ENCODE results near the gene GSTO1. TPM values are rescaled to one million over a fixed set of nuclear protein-coding genes. Genes with fewer than 3 reads are reported as not detected.
A peak's percentile ranks its signal among the peaks of the same experiment; 100 is the strongest.

Gene GSTO1
- polyA plus RNA-seq, 3 donors, result 87.7 to 98.1 (median 93.7) TPM

DNA sequence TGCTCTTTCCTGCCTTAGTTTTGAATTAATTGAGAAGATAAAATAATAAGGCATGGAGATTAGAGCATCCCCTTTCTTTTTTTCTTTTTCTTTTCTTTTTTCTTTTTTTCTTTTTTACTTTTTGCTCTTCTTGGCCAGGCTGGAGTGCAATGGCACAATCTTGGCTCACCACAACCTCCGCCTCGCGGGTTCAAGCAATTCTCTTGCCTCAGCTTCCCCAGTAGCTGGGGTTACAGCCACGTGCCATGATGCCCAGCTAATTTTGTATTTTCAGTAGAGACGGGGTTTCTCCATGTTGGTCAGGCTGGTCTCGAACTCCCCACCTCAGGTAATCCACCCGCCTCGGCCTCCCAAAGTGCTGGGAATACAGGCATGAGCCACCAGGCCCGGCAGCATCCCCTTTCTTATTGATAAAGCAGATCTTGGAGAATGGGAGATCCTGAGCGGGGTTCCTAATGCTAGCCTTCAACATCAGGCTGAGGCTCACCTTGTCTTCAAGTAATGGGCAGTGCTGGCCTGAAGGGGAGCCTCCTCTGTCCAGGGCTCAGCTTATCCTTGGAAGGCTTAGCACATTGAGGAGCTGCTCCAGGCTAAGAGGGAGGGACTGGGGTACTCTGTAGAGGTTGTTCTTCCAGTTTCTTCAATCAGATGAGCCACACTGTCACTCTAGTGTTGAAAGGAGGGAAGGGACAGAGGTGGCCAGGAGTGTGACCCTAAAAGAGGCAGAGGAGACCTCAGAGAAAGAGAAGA is 42.2 kb downstream of the GSTO1 start:
- DNase-seq (ENCODE audit: extremely low read depth in 1 of 11, low read depth in 9 of 11, low spot score in 4 of 11), result no peak

DNA sequence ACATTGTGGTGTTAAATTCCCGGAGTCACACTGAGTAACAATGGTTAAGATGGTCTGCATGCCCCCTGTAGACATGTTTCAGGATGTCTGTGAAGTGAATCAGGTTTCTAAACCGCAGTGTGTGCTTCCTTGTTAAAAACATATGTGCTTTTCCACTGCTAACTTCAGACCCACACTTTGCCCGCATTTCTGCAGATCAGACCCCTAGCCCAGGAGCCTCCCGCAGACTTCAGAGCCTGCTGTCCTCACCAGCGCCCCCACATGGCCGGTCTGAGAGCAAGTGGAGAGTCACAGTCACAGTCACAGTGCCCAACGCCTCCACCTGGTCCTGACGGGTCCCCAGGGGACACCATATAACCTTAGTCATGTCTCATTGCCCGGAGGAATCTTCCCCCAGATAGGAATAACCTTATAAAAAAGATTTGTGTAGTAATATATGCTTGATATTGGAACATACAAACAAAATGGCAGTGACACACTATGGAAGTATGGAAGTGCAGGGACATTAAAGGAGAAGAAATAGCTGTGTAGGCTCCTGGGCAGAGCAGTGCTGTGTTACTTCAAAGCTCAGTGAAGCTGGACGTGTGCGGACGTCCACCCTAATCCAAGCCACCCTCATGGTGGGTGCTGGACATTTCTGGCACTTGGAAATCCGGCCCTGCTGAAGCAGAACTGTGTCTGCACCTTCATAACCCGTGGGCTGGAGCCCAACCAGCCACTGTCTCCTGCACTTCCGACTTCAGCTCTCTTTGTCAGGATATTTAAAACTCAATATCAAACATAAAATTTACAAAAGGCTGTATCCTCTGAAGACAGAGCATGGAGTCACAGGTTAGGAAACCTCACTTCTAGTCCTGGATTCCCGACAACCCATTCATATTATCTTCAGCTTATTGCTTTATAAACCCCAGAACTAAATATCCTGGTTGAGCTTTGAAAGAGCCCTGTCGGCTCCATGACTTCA is 43.3 kb downstream of the GSTO1 start:
- DNase-seq (ENCODE audit: extremely low read depth in 1 of 11, low read depth in 9 of 11, low spot score in 4 of 11), result no peak

DNA sequence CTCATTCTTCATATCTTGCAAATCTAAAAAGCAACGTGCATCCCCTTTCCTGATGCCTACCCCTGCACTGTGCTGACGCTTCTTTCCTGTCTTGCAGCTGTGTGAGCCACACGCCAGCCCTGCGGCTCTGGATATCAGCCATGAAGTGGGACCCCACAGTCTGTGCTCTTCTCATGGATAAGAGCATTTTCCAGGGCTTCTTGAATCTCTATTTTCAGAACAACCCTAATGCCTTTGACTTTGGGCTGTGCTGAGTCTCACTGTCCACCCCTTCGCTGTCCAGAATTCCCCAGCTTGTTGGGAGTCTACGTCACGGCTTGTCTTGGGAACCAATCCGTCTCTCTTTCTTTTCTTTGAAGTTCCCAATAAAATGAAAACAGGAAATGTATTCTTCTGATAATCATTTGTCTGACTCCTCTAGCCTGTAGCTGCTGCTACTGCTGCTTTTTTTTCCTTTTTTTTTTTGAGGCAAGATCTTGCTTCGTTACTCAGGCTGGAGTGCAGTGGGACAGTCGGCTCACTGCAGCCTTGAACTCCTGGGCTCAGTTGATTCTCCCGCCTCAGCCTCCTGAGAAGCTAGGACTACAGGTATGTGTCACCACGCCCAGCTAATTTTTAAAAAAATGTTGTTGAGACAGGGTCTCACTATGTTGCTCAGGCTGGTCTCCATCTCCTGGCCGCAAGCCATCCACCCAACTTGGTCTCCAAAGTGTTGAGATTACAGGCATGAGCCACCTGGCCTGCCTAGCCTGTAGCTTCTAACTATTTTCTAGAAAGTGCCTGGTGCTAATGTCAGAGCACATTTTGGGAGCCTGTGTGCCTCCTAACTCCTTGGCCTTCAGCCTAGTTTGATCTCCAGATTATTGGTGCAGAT is 44.6 kb downstream of the GSTO1 start:
- no peak for DNase-seq (ENCODE audit: extremely low read depth in 1 of 11, low read depth in 9 of 11, low spot score in 4 of 11)

DNA sequence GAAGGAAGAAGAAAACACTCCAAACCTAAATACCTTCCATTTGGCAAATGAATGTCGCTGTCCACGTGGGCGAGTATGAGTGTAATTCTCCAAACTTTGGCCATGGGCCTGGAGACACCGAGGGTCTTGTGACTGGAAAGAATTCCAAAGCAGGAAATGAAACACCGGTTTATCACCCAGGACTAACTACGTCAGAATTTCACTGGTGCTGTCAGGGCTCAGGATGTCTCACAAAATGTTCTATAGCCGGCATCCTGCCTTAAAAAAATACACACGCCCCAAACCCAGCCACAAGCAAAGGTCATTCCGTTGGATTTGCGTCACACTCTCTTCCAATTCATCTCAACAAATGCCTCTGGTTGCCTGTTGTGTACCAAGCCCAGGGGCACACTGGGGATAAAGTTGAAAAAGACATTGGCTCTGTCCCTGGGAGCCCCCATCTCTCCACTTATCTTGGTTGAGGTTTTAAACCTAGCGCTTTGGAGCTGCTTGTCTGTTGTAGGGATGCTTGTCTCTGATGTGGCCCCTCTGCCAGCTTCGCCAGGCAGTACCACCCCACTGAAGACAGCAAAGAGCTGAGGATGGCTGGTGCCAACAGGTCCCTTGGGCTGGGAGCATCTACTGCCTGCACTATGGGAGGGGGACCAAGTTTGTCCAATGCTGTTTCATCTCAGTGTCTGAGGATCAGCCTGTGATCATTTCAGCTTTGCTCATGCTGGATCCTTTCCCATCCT is 45.5 kb downstream of the GSTO1 start:
- peak in 2 of 11 donors; percentile 37 to 43 for DNase-seq (ENCODE audit: extremely low read depth in 1 of 11, low read depth in 9 of 11, low spot score in 4 of 11)

DNA sequence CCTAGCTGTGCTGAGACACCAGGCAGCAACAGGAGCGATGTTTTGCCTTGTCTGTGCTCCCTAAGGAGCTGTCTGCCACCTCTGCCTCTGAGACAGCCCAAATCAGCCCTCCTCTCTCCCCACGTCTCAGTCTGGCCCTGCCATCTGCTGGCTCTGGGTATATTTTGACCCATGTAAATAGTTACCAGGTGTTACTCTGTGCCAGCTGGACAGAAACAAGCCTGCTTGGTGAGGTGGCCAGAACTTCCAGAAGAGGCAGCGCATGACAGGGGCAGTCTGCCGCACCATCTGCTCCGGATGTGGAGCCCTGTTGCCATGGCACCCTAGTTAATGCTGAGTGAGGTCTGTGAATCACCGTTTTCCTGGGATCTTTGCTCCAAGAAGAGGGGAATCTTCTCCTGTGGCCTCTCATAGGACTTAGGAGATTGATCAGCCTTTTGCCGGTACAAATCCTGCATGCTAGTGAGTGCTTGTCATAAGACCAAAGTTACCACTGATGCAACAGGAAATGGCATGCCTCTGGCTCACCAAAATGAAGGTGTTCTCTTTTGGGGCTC is 46.1 kb downstream of the GSTO1 start:
- DNase-seq (ENCODE audit: extremely low read depth in 1 of 11, low read depth in 9 of 11, low spot score in 4 of 11), result no peak

DNA sequence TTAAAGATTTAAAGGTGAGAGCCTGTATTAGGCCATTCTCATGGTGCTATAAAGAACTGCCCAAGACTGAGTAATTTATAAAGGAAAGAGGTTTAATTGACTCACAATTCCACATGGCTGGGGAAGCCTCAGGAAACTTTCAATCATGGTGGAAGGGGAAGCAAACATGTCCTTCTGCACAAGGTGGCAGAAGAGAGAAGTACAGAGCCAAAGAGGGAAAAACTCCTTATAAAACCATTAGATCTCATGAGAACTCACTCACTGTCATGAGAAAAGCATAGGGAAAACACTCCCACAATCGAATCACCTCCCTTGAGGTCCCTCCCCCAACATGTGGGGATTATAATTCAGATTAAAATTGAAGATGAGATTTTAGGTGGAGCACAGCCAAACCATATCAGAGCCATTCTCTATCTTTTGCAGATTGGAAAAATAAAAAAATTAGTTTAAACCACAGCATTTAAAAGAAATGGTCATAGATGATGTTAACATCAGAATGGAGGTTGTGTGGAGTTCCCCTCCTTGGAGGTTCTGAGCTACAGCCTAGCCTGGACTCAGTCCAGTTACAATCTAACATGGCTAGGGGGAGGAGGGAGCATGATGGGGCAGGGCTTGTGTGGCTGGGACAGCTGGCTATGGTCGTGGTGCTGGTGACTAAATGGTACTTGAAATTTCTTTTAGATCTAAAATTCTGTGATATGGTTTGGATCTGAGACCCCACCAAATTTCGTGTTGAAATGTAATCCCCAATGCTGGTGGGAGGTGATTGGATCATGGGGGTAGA is 47.4 kb downstream of the GSTO1 start:
- no peak for DNase-seq (ENCODE audit: extremely low read depth in 1 of 11, low read depth in 9 of 11, low spot score in 4 of 11)

DNA sequence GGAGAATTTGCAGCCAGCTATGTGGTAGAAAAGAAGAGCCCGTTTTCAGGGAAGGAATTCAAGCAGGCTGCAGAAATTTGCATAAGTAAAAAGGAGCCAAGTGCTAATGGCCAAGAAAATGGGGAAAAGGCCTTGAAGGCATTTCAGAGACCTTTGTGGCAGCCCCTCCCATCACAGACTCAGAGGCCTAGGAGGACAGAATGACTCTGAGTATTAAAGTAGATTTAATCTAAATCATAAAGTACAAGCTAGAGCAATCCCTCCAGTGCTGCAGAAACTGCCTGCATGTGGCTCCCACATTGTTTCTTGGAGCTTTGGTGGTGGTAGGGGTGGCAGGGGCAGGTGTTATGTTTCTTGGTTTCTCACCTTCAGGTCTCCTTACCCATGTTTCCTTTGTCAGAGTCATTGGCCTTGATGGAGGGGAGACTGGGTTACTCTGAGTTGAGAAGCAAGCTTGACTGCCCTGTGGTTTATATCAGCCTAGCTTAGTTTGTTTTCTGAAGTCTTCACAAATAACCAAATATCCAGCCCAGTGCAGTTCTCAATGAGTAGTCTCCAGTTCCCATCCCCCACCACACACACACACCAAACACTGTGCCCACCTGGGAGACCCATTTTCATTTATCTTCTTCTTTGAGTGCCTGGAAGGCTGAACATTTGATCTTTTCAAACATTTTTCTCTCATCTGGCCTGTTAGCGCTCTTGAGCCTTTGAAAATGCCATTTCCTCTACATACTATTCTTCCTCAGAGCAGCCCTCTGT is 49.1 kb downstream of the GSTO1 start:
- DNase-seq (ENCODE audit: extremely low read depth in 1 of 11, low read depth in 9 of 11, low spot score in 4 of 11), result no peak

DNA sequence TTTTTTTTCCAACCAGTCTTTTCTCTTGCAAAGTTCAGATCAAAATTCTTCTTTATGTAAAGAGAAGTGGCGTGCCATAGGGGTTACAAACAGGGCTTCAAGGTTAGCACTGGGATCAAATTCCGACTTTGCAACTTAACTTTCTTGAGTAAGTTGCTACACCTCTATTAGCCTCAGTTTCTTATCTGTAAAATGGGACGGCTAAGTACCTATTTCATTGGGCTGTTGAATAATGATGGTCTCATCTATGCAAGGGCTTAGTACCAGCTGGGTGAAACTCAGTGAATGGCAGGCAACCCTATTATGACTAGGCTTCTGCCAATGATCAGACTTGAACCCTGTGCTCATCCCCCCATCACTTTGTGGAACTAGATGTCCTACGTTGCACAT is 49.7 kb downstream of the GSTO1 start:
- no peak for DNase-seq (ENCODE audit: extremely low read depth in 1 of 11, low read depth in 9 of 11, low spot score in 4 of 11)

DNA sequence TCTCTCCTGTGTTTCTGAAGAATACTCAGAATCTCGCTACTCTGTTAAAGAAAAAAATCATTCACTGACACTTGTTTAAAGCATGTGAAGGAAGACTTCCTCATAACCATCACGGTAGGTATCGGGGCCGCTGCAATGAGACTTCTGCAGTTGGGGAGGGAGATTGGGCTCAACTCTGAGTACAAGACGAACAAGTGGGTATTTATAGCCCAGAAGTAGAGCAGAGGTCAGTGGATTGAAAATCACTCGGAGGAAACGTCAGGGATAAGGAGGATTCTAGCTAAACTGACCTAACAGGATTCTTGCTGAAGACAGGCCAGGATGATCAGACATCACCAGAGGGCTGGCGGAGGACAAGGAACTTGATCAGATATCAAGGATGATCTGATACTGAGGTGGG is 50.2 kb downstream of the GSTO1 start:
- DNase-seq (ENCODE audit: extremely low read depth in 1 of 11, low read depth in 9 of 11, low spot score in 4 of 11), result no peak

DNA sequence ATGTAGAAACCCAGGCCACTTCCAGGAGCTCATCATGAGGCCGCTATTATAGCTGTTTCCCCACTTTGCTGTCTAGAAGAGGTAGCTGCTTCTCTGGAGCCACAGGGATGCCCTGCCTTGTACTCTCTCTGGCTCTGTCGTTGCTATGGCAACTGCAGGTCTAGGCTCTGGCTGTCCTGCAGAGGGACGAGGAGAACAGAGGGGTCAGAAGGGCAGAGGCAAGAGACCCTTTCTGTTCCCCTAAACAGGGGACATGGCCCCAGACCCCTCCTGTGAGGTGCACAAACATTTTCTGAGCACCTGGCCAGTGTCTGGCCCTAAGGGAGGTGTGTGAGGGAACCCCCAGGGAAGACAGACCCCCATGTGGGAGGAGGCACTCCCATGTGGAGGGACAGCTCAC is 52.2 kb downstream of the GSTO1 start:
- DNase-seq (ENCODE audit: extremely low read depth in 1 of 11, low read depth in 9 of 11, low spot score in 4 of 11), result no peak

DNA sequence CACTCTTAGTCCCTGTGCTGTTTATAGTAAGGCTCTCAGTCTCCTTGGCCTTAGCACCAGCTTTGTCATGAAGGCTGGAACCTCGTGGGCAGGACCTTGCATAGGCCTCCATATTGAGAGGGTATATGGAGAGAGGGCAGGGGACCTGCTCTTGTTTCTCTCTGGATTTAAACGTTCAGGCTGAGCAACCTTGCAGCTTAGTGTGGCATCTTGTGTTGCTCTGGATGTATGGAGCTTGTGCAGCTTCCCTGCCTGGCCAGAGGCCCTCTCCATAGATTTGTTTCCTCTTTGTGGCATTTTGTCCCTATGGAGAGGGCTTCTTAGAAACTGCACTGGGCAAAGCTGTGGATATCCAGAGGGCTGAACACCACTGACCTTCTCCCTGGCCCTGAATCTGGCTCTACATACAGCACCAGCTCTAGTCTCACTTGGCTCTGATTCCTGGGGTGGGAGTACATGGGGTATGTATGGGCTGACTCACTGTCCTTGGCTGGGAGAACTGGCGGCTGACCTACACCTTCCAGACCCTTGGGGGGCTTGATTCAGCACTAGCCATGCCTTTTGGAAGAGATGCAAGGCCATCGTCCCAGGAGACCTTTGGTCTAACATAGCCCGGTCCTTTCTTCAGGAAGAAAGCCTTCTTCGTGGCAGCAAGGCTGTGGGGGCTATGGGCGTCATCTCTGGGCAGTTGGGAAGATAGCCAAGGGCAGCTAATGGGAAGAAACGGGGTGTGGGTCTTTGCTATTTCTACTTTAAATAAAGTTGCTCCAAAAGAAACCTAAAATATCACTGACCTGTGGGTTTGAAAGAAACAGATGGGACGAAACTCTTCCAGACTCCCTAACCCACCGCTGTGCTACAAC is 53.1 kb downstream of the GSTO1 start:
- no peak for DNase-seq (ENCODE audit: extremely low read depth in 1 of 11, low read depth in 9 of 11, low spot score in 4 of 11)

DNA sequence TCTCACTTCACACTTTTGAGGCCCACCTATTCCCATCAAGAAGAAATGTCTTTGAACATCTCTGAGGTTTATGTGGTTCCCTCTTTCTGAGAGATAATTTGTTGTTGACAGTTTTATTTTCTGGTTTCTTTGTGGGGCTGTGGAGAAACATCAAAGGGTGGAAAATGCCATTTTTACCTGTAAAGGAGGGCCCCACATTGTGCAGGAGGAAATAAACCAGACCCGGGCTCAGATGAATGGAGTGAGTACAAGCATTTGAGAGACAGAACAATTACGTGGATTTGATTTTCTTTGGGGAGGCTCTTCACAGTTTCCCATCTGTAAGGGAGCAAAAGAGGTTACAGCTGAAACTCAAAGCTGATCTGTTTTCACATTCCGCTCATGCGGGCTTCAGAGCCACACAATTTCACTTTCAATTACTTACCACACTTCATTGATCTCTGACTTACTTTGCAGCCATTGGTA is 53.8 kb downstream of the GSTO1 start:
- DNase-seq (ENCODE audit: extremely low read depth in 1 of 11, low read depth in 9 of 11, low spot score in 4 of 11), result no peak

DNA sequence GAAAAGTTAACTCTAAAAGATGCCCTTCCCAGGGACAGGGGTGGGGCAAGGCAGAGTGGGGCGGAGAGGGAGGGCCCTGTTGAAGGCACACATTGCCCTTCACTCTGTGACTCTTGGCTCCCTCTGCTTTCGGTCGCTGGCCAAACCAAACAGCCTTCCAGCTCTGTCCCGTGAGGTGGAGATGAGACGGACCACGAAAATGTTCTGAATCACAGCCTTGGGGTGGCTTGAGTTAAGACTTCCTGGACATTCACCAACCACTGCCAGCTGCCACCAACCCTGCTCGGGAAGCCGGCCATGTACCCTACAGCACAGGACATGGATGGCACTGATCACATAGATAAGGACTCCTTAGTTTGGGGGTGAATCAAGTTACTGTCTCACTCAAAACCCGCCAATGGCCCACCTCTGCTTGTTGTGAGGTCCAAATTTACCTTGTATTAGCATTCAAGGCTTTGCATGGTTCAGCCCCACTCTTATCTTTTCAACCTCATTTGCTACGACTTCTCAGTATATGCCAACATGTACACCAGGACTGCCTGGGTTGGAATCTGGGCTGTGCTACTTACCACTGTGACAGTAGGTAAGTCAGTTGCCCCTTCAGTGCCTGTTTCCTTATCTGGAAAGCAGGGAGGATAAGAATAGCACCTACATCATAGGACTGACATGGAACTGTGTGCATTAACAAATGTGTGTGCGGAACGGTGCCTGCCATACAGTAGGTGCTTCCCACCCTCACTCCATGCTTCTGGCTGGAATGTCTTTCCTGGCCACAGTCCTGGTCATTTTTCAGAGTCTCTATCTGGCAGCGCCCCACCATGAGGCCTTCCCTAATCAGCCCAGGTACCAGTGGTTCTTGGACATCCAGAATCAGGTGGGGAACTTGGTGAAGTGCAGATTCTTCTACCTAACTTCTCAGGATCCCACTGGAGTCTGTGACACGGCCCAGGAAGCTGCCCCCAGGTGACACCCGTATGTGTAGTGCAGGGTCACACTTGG is 55.6 kb downstream of the GSTO1 start:
- DNase-seq (ENCODE audit: extremely low read depth in 1 of 11, low read depth in 9 of 11, low spot score in 4 of 11), result no peak

DNA sequence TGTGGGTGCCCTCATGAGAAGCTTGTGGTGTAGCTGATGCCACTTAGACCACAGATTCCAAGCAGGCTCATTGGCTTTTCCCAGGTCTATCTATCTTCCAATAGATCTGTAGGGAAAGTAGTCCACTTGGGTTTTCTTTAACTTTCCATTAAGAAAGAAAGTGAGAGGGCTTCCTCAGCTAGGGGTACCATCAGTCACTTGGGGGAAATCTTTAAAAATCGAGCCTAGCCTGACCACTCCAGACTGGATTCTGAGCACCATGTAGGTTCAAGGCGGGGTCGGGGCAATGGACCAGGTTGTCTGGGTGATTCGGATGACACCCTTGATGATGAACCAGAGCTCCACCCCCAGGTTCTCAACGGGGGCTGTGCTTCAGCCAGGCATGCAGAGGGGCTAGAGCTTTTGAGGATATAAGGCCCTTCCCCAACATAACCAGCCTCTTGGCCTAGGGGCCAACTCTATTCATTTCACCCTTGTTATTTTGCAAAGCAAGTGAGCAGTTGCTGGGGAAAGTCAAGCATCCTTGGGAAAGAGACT is 56.6 kb downstream of the GSTO1 start:
- DNase-seq (ENCODE audit: extremely low read depth in 1 of 11, low read depth in 9 of 11, low spot score in 4 of 11), result no peak

All from renal cortex interstitium (tissue), 11 donors.